DOHH2 (cell line): Measurements from ENCODE around the gene WNT3.

Experiments
- H3F3A ChIP-seq: fragments of 200-600 bp; sonication (generic), shearing (Covaris generic); 2 replicates; pipeline ENCODE4 v1.6.0; 2016; ENCODE audit warnings: antibody characterized with exemption, mild to moderate bottlenecking; ENCODE audit not compliant: control insufficient read depth, insufficient read depth
- H3K27ac ChIP-seq: fragments of 200-600 bp; sonication (generic); 2 replicates; pipeline ENCODE4 v1.5.1; 2014; ENCODE audit warnings: low read depth, mild to moderate bottlenecking, low read length, moderate library complexity
- H3K27me3 ChIP-seq: fragments of 200-600 bp; sonication (generic); 2 replicates; pipeline ENCODE4 v1.6.1; 2014; ENCODE audit warnings: mild to moderate bottlenecking, low read length, mixed read lengths; ENCODE audit not compliant: control insufficient read depth
- H3K36me3 ChIP-seq: fragments of 200-600 bp; sonication (generic); 2 replicates; pipeline ENCODE4 v1.6.1; 2014; ENCODE audit warnings: mild to moderate bottlenecking, low read length, moderate library complexity, mixed read lengths; ENCODE audit not compliant: control insufficient read depth
- H3K4me1 ChIP-seq: fragments of 200-600 bp; sonication (generic); 2 replicates; pipeline ENCODE4 v1.6.1; 2014; ENCODE audit warnings: mild to moderate bottlenecking, low read length, mixed read lengths; ENCODE audit not compliant: control insufficient read depth
- H3K4me2 ChIP-seq: fragments of 200-600 bp; sonication (generic); 2 replicates; pipeline ENCODE4 v1.6.0; 2014; ENCODE audit warnings: mild to moderate bottlenecking, low read length, moderate library complexity
- H3K4me3 ChIP-seq: fragments of 200-600 bp; sonication (generic); 2 replicates; pipeline ENCODE4 v1.5.1; 2014; ENCODE audit warnings: mild to moderate bottlenecking, low read length, mixed read lengths
- H3K79me2 ChIP-seq: fragments of 200-600 bp; sonication (generic); 2 replicates; pipeline ENCODE4 v1.6.1; 2014; ENCODE audit warnings: mild to moderate bottlenecking, low read length, mixed read lengths; ENCODE audit not compliant: control insufficient read depth
- H3K9me2 ChIP-seq: fragments of 200-600 bp; sonication (generic); replicated peaks from 2 replicates; pipeline ENCODE4 v1.6.1; 2014; ENCODE audit warnings: mild to moderate bottlenecking, low read length, mixed read lengths; ENCODE audit not compliant: control insufficient read depth
- H3K9me3 ChIP-seq: fragments of 200-600 bp; sonication (generic); 2 replicates; pipeline ENCODE4 v1.6.1; 2014; ENCODE audit warnings: antibody characterized with exemption, low read length, mixed read lengths; ENCODE audit not compliant: control insufficient read depth, insufficient read depth
- H4K20me1 ChIP-seq: fragments of 200-600 bp; sonication (generic); 2 replicates; pipeline ENCODE4 v1.6.0; 2014; ENCODE audit warnings: low read depth, mild to moderate bottlenecking, antibody characterized with exemption, low read length, moderate library complexity; ENCODE audit not compliant: control insufficient read depth, insufficient read depth
- EZH2phosphoT487 ChIP-seq: fragments of 200-600 bp; sonication (generic); IDR thresholded peaks from 2 replicates; pipeline ENCODE4 v1.6.1; 2017; ENCODE audit warnings: borderline replicate concordance, mild to moderate bottlenecking, antibody characterized with exemption, low read length, moderate library complexity, mixed read lengths
- TF ChIP-seq, protein P1 (sequence below): fragments of 200-600 bp; sonication (generic); IDR thresholded peaks from one replicate; pipeline ENCODE4 v1.5.1; 2014; ENCODE audit warnings: antibody characterized with exemption, mild to moderate bottlenecking, low read depth, low read length; ENCODE audit not compliant: poor library complexity, severe bottlenecking

WNT3 gene

GRCh38 chr17:46719891-46720290, 98.6 kb downstream of the WNT3 start:
- Histone ChIP-seq H3K9me2 (no peaks in the 10 kb centered on the region), H3K27me3 (no peaks in the 10 kb centered on the region), H3K79me2 (no peaks in the 10 kb centered on the region), H3K9me3 (no peaks in the 10 kb centered on the region), H3K4me2 (no peak overlapping the region), H3K4me3 (no peak overlapping the region), H3K36me3 (peaks cover 9% of the 10 kb centered on the region), H4K20me1 (no peaks in the 10 kb centered on the region), H3F3A (no peaks in the 10 kb centered on the region), H3K4me1 (no peaks in the 10 kb centered on the region), H3K27ac (no peak overlapping the region)
- TF ChIP-seq EZH2phosphoT487: no peak
- TF ChIP-seq, protein P1, sequence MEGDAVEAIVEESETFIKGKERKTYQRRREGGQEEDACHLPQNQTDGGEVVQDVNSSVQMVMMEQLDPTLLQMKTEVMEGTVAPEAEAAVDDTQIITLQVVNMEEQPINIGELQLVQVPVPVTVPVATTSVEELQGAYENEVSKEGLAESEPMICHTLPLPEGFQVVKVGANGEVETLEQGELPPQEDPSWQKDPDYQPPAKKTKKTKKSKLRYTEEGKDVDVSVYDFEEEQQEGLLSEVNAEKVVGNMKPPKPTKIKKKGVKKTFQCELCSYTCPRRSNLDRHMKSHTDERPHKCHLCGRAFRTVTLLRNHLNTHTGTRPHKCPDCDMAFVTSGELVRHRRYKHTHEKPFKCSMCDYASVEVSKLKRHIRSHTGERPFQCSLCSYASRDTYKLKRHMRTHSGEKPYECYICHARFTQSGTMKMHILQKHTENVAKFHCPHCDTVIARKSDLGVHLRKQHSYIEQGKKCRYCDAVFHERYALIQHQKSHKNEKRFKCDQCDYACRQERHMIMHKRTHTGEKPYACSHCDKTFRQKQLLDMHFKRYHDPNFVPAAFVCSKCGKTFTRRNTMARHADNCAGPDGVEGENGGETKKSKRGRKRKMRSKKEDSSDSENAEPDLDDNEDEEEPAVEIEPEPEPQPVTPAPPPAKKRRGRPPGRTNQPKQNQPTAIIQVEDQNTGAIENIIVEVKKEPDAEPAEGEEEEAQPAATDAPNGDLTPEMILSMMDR: no peak

- no peaks in the 10 kb centered on the region for H3F3A ChIP-seq
- TF ChIP-seq, protein P1: no peak
- no peak for TF ChIP-seq EZH2phosphoT487
- H3K27ac ChIP-seq: no peak overlapping the region
- H4K20me1 ChIP-seq: no peaks in the 10 kb centered on the region
- H3K4me1 ChIP-seq: no peaks in the 10 kb centered on the region
- no peak overlapping the region for H3K4me3 ChIP-seq
- H3K79me2 ChIP-seq: no peaks in the 10 kb centered on the region
- H3K4me2 ChIP-seq: no peak overlapping the region
- no peaks in the 10 kb centered on the region for H3K9me2 ChIP-seq
- H3K36me3 ChIP-seq: peaks cover 26% of the 10 kb centered on the region
- no peaks in the 10 kb centered on the region for H3K9me3 ChIP-seq
- no peaks in the 10 kb centered on the region for H3K27me3 ChIP-seq
Measured at GRCh38 chr17:46717999-46718398, 100.5 kb downstream of the WNT3 start.
